H1 (cell line): ENCODE data around the gene CBFB. TPM values are rescaled to one million over a fixed set of nuclear protein-coding genes. Genes with fewer than 3 reads are reported as not detected.

Experiments used
- CHD7 ChIP-seq: fragments of 300-600 bp; sonication (generic); IDR thresholded peaks from 2 replicates; pipeline ENCODE4 v1.7.1; 2012; ENCODE audit warnings: low read length, moderate library complexity, mild to moderate bottlenecking, inconsistent platforms; ENCODE audit not compliant: insufficient replicate concordance
- FOSL1 ChIP-seq: IDR thresholded peaks from 2 replicates; pipeline ENCODE4 v1.6.1; 2011; ENCODE audit warnings: mild to moderate bottlenecking, low read depth, low read length, moderate library complexity; ENCODE audit not compliant: insufficient read depth
- KDM4A ChIP-seq: IDR thresholded peaks from one replicate; pipeline ENCODE4 v1.7.1; 2012; ENCODE audit warnings: low read depth, mild to moderate bottlenecking, moderate library complexity, low read length, inconsistent platforms; ENCODE audit not compliant: severe bottlenecking
- PHF8 ChIP-seq: fragments of 200-600 bp; sonication (generic); conservative IDR thresholded peaks from 2 replicates; pipeline ENCODE4 v1.7.1; 2012; ENCODE audit warnings: low read depth, mild to moderate bottlenecking, inconsistent platforms, low read length, moderate library complexity
- POLR2A ChIP-seq, 2 experiments: IDR thresholded peaks; 1 replicate in 1 of 2; 2 replicates in 1 of 2; pipeline ENCODE4 v1.6.1; 2011; ENCODE audit warnings: low read depth in 2 of 2, low read length in 2 of 2, mild to moderate bottlenecking in 2 of 2; ENCODE audit errors: control extremely low read depth in 1 of 2
- RAD21 ChIP-seq, 2 experiments: IDR thresholded peaks in 1 of 2; conservative IDR thresholded peaks in 1 of 2; 2 replicates each; pipeline ENCODE4 v1.6.1; 2011; ENCODE audit warnings: low read depth in 2 of 2, low read length in 2 of 2, improper control_type of control experiment in 1 of 2, inconsistent platforms in 1 of 2, mild to moderate bottlenecking in 1 of 2, moderate library complexity in 1 of 2
- RNF2 ChIP-seq: fragments of 200-900, 300-1000 bp; sonication (generic); IDR thresholded peaks from 2 replicates; pipeline ENCODE4 v1.7.1; 2016; ENCODE audit warnings: borderline replicate concordance, low read depth, mild to moderate bottlenecking, antibody characterized with exemption, low read length; ENCODE audit not compliant: poor library complexity, severe bottlenecking; ENCODE audit errors: missing control alignments
- SUZ12 ChIP-seq: fragments of 200-600 bp; sonication (generic); IDR thresholded peaks from 2 replicates; pipeline ENCODE4 v1.6.1; 2012; ENCODE audit warnings: mild to moderate bottlenecking, inconsistent platforms, low read length, moderate library complexity, mixed read lengths
- polyA plus RNA-seq, 7 experiments: library from polyadenylated mRNA; depleted of rRNA in 3 of 7; stranded (reverse) in 5 of 7; unstranded in 2 of 7; fragments of >200 nt in 5 of 7; fragments of 200-250 nt in 2 of 7; gene quantifications; 1 replicate in 5 of 7; 2 replicates in 1 of 7; 4 replicates in 1 of 7; pipeline versions ENCODE4 v1.2.1 to v1.2.3, GENCODE V29; 2011 to 2013; ENCODE audit warnings: missing spikeins in 2 of 7, mixed read lengths in 2 of 7
- total RNA-seq: library from RNA; stranded (reverse); fragmentation: NEBNext Ultra II Directional; extraction: Animal tissue kit (Norgen Biotek cat#: 25700); gene quantifications from 2 replicates; pipeline ENCODE4 v1.2.1, GENCODE V29; 2021
- TF ChIP-seq, protein P1 (sequence below): IDR thresholded peaks from 2 replicates; pipeline ENCODE4 v1.6.1; 2011; ENCODE audit warnings: low read length, improper control_type of control experiment

The CBFB gene
- total and polyA plus RNA-seq, 2 of the 8 experiments (the other 6 are each of a cell fraction or from before 2014, with no cell fraction given), result 11.5 to 31.6 TPM

DNA sequence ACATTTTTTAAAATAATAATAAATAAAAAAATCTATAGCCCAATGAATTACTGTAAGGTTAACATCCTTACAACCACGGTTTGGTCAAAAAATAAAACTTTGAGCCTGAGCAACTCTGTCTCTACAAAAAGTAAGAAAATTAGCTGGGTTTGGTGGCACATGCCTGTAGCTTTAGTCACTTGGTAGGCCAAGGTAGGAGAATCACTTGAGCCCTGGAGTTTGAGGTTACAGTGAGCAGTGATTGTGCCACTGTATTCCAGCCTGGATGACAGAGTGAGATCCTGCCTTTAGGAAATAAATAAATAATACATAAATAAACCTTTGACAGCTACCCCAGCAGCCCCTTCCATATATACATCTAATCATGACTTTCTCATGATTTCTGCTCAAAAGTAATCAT is 53.9 kb downstream of the CBFB start (continued):
- TF ChIP-seq CHD7 (no peak), PHF8 (no peak), FOSL1 (no peak), SUZ12 (no peak), POLR2A (IDR thresholded peaks at IDR 0.05; ENCODE audit: control extremely low read depth in 1 of 2, low read depth in 2 of 2, low read length in 2 of 2) (no peak), RAD21 (IDR thresholded peaks at IDR 0.05 in 1 of 2, conservative IDR thresholded peaks at IDR 0.05 in 1 of 2; ENCODE audit: low read depth in 2 of 2, low read length in 2 of 2) (no peak), KDM4A (no peak), RNF2 (no peak)
- TF ChIP-seq, protein P1, sequence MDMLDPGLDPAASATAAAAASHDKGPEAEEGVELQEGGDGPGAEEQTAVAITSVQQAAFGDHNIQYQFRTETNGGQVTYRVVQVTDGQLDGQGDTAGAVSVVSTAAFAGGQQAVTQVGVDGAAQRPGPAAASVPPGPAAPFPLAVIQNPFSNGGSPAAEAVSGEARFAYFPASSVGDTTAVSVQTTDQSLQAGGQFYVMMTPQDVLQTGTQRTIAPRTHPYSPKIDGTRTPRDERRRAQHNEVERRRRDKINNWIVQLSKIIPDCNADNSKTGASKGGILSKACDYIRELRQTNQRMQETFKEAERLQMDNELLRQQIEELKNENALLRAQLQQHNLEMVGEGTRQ, result no peak
